HUES64 (cell line): Measurements from ENCODE around the gene TMEM14B.
A peak's percentile ranks its signal among the peaks of the same experiment; 100 is the strongest.
"Not testable (repeated sequence)": the region's sequence is repeated elsewhere in the genome, so short reads cannot be mapped to it uniquely, and the experiment has no call there.

Experiments used
- H3K27ac ChIP-seq: 2 replicates; pipeline ENCODE4 v1.7.0; 2013; ENCODE audit warnings: low read depth, low read length, inconsistent platforms
- H3K27me3 ChIP-seq: 2 replicates; pipeline ENCODE4 v1.6.1; 2013; ENCODE audit warnings: mild to moderate bottlenecking, low read length; ENCODE audit not compliant: insufficient read depth
- H3K36me3 ChIP-seq: 2 replicates; pipeline ENCODE4 v1.6.1; 2013; ENCODE audit warnings: mild to moderate bottlenecking, low read length; ENCODE audit not compliant: insufficient read depth
- H3K4me1 ChIP-seq: 2 replicates; pipeline ENCODE4 v1.6.1; 2013; ENCODE audit warnings: mild to moderate bottlenecking, low read length, moderate library complexity; ENCODE audit not compliant: insufficient read depth
- H3K4me3 ChIP-seq: 2 replicates; pipeline ENCODE4 v1.5.1; 2013; ENCODE audit warnings: mild to moderate bottlenecking, low read length, moderate library complexity
- H3K9ac ChIP-seq: 2 replicates; pipeline ENCODE4 v1.6.1; 2013; ENCODE audit warnings: mild to moderate bottlenecking, low read depth, low read length
- H3K9me3 ChIP-seq: 2 replicates; pipeline ENCODE4 v1.6.1; 2013; ENCODE audit warnings: low read depth, low read length; ENCODE audit not compliant: insufficient read depth
- WGBS: fragments of 150-250, 120-280 bp; methylation state at CpG from one replicate; pipeline ENCODE4 v1.1.7; 2013; ENCODE audit warnings: missing lambda C conversion rate; 5-methylcytosine and 5-hydroxymethylcytosine counted together

The TMEM14B gene

GRCh38 chr6:10723567-10723881 lies 24.1 kb upstream of the TMEM14B start:
- Histone ChIP-seq H3K4me1 (peaks cover 12% of the 10 kb centered on the region; the same call in 1 of the 2 replicates), H3K36me3 (peaks cover 33% of the 10 kb centered on the region), H3K4me3 (peak overlapping the region; percentile 92), H3K27ac (peak overlapping the region; percentile 96), H3K27me3 (no peaks in the 10 kb centered on the region), H3K9ac (peak overlapping the region; percentile 94), H3K9me3 (0 out of 2 replicates have a peak, but pooled peaks cover 2% of the 10 kb centered on the region)
- 53% methylated on average over 7 of the region's 7 CpGs for WGBS

DNA sequence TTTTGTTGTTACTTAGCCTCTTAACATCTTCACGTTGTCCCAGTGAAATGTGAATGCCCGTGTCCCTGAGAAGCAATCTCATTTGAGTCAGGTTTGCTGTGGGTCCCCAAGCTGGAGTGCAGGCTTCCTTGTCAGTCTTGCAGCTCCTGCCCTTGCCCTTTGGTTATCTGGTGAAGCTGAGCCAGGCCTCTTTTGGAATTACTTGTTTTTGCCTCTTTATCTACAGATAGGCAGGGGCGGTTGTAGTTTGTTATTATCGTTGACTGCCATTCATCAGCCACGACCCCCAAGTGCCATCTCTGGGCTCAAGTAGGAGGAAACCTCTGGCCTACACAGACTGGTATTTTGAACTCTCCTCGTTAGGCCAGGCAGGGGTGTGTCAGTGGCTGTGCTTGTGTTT lies 22.6 kb upstream of the TMEM14B start:
- Histone ChIP-seq H3K9ac (no peak overlapping the region), H3K36me3 (peaks cover 48% of the 10 kb centered on the region), H3K27ac (no peak overlapping the region), H3K27me3 (no peaks in the 10 kb centered on the region), H3K9me3 (no peaks in the 10 kb centered on the region), H3K4me1 (peaks cover 12% of the 10 kb centered on the region; the same call in 1 of the 2 replicates), H3K4me3 (no peak overlapping the region)
- WGBS = 96% methylated on average over 6 of the region's 6 CpGs

DNA sequence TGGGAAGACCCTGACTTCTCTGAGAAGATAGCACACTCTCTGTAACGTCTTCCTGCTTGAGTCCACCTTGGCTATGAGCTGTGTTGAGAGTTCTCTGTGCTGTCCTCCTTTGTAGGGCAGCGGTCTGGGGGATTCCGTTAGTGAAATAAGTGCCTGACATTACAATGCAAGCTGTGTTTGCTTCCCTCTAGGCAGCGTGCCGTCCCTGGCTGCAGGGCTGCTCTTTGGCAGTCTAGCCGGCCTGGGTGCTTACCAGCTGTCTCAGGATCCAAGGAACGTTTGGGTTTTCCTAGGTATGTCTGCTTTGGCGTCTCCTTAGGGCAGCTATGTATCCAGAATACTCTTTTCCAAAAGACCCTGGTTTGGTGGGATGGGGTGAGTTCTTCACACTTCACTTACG lies 21.9 kb upstream of the TMEM14B start:
- H3K9ac ChIP-seq = no peak overlapping the region
- peaks cover 55% of the 10 kb centered on the region for H3K36me3 ChIP-seq
- H3K4me1 ChIP-seq = peaks cover 12% of the 10 kb centered on the region; the same call in 1 of the 2 replicates
- H3K4me3 ChIP-seq = no peak overlapping the region
- no peak overlapping the region for H3K27ac ChIP-seq
- H3K9me3 ChIP-seq = no peaks in the 10 kb centered on the region
- no peaks in the 10 kb centered on the region for H3K27me3 ChIP-seq
- WGBS = 92% methylated on average over 7 of the region's 9 CpGs

DNA sequence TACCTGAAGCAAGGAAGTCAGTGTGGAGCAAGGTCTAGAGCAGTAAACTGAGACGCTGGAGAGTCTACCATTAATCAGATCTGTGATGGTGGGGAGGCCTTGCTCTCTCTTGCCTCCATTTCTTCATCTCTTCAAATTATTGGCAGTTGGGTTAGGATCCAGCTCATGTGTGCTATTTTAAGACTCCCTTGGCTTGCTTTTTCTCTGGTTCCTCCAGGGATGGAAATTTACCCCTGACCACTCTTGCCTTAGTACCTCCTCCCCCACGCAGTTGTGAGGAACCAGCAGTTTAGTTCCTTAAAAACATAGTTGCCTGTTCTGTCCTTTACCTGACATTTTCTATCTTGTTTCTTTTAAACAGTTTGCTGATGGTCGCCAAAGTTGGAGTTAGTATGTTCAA lies 17.4 kb upstream of the TMEM14B start:
- Histone ChIP-seq H3K27ac (no peak overlapping the region), H3K9me3 (no peaks in the 10 kb centered on the region), H3K4me1 (peaks cover 4% of the 10 kb centered on the region; the same call in 1 of the 2 replicates), H3K36me3 (peaks cover 76% of the 10 kb centered on the region), H3K27me3 (no peaks in the 10 kb centered on the region), H3K9ac (no peak overlapping the region), H3K4me3 (no peak overlapping the region)
- 96% methylated on average over 3 of the region's 3 CpGs for WGBS

- Histone ChIP-seq H3K27me3 (no peaks in the 10 kb centered on the region), H3K27ac (no peak overlapping the region), H3K9ac (no peak overlapping the region), H3K4me1 (peaks cover 4% of the 10 kb centered on the region; the same call in 1 of the 2 replicates), H3K36me3 (peaks cover 53% of the 10 kb centered on the region), H3K4me3 (no peak overlapping the region), H3K9me3 (no peaks in the 10 kb centered on the region)
- WGBS = 94% methylated on average over 17 of the region's 17 CpGs
Observed at GRCh38 chr6:10733151-10733715, 14.4 kb upstream of the TMEM14B start.

DNA sequence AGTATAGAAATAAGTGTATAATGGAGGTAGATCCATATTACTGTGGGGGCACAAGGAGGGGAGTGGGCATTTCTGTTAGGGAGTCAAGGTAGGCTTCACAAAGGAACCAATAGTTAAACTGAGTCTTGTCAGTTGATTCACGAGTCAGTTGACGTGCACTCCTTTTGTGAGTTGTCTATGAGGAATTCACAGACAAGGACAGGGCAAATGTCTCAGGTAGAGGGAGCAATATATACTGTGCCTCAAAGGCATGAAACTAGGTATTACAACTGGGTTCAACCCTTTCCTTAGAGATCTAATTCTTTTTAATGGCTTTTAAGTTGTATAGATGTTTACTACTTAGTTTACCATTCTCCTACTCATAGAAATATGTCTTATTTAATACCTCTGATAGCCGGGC lies 13.7 kb upstream of the TMEM14B start:
- Histone ChIP-seq H3K27me3 (no peaks in the 10 kb centered on the region), H3K27ac (no peak overlapping the region), H3K4me1 (peaks cover 4% of the 10 kb centered on the region; the same call in 1 of the 2 replicates), H3K9me3 (no peaks in the 10 kb centered on the region), H3K9ac (no peak overlapping the region), H3K4me3 (no peak overlapping the region), H3K36me3 (peaks cover 46% of the 10 kb centered on the region)
- WGBS = 94% methylated on average over 3 of the region's 3 CpGs

DNA sequence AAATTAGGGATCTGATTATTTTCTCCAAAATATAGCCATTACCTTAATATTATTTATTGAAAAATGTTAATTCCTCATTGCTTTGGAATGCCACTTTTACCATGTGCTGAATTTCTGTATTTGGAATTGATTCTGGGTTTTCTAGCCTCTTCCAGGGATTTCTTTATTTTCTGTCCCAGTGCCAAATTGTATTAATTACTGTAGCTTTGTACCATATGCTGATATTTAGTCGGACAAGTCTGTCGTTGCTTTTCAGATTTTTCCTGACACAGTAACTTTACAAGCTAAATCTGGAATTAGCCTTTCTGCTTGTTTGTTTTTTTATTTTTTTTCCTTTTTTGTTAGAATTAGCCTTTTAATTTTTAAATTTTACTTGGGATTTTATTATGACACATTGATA lies 10.9 kb upstream of the TMEM14B start:
- H3K36me3 ChIP-seq = peaks cover 21% of the 10 kb centered on the region
- no peaks in the 10 kb centered on the region for H3K27me3 ChIP-seq
- H3K9me3 ChIP-seq = no peaks in the 10 kb centered on the region
- H3K27ac ChIP-seq = no peak overlapping the region
- H3K9ac ChIP-seq = no peak overlapping the region
- WGBS = 95% methylated on average over 2 of the region's 2 CpGs
- H3K4me3 ChIP-seq = no peak overlapping the region
- peaks cover 4% of the 10 kb centered on the region; the same call in 1 of the 2 replicates for H3K4me1 ChIP-seq

- H3K9ac ChIP-seq = no peak overlapping the region
- no peaks in the 10 kb centered on the region for H3K27me3 ChIP-seq
- no peak overlapping the region for H3K27ac ChIP-seq
- H3K4me3 ChIP-seq = no peak overlapping the region
- peaks cover 2% of the 10 kb centered on the region; the same call in 1 of the 2 replicates for H3K4me1 ChIP-seq
- no peaks in the 10 kb centered on the region for H3K36me3 ChIP-seq
- no peaks in the 10 kb centered on the region for H3K9me3 ChIP-seq
Observed at GRCh38 chr6:10740061-10740460, 7.5 kb upstream of the TMEM14B start.

DNA sequence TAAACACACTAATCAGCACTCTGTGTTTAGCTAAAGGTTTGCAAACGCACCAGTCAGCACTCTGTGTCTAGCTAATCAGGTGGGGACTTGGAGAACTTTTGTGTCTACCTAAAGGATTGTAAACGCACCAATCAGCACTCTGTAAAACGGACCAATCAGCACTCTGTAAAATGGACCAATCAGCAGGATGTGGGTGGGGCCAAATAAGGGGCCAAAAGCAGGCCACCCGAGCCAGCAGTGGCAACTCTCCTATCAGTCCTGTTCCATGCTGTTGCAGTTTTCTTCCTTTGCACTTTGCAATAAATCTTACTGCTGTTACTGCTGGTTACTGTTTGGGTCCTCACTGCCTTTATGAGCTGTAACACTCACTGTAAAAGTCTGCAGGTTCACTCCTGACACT lies 6.0 kb upstream of the TMEM14B start:
- H3K9ac ChIP-seq, H3K36me3 ChIP-seq, H3K9me3 ChIP-seq, H3K4me1 ChIP-seq, H3K4me3 ChIP-seq, H3K27me3 ChIP-seq, H3K27ac ChIP-seq: not testable (repeated sequence)
- 93% methylated on average over 4 of the region's 4 CpGs for WGBS

GRCh38 chr6:10742251-10742650 lies 5.4 kb upstream of the TMEM14B start:
- Histone ChIP-seq H3K4me1 (peaks cover 11% of the 10 kb centered on the region; the same call in 1 of the 2 replicates), H3K36me3 (no peaks in the 10 kb centered on the region), H3K9ac (no peak overlapping the region), H3K4me3 (no peak overlapping the region), H3K27me3 (no peaks in the 10 kb centered on the region), H3K27ac (no peak overlapping the region), H3K9me3 (no peaks in the 10 kb centered on the region)
- 94% methylated on average over 12 of the region's 12 CpGs for whole genome bisulfite sequencing

DNA sequence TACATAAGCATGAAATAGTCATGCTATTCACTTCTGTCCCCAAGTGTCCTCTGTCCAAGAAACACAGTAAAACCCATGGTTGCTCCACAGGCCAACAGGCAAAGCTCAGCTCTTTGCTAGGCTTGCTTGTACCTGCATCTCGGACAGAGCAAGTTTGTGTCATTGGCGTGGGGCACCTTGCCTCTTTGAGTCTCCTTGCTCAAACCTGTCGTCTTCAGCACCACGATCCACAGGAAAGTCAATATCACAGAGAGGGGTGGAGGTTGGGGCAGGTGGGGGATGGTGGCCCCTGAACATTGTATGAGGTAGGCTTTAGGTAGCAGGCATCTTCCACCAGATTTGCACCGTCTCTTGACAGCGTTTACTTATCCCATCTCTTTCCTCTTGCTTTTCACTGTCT lies 4.1 kb upstream of the TMEM14B start:
- no peak overlapping the region for H3K9ac ChIP-seq
- 86% methylated on average over 4 of the region's 6 CpGs for WGBS
- H3K27me3 ChIP-seq = no peaks in the 10 kb centered on the region
- peaks cover 14% of the 10 kb centered on the region for H3K4me1 ChIP-seq
- no peak overlapping the region for H3K4me3 ChIP-seq
- H3K9me3 ChIP-seq = no peaks in the 10 kb centered on the region
- H3K27ac ChIP-seq = no peak overlapping the region
- no peaks in the 10 kb centered on the region for H3K36me3 ChIP-seq

GRCh38 chr6:10745116-10745515 lies 2.5 kb upstream of the TMEM14B start:
- Histone ChIP-seq H3K9me3 (no peaks in the 10 kb centered on the region), H3K36me3 (peaks cover 12% of the 10 kb centered on the region), H3K4me1 (peaks cover 22% of the 10 kb centered on the region), H3K27me3 (no peaks in the 10 kb centered on the region), H3K9ac (no peak overlapping the region), H3K4me3 (no peak overlapping the region), H3K27ac (no peak overlapping the region)
- WGBS = 74% methylated on average over 5 of the region's 5 CpGs
